GM23338 (cell line): Measurements from ENCODE around the gene TECPR2. TPM values are rescaled to one million over a fixed set of nuclear protein-coding genes. Genes with fewer than 3 reads are reported as not detected.
A peak's percentile ranks its signal among the peaks of the same experiment; 100 is the strongest.

Experiments
- ATAC-seq: fragments of 200-7000 bp; cut with Tn5 transposase; 3 replicates; pipeline ENCODE4 v1.9.1; 2020
- DNase-seq: peaks from one replicate; pipeline ENCODE4 v3.0.0-alpha.2; 2015; ENCODE audit warnings: low spot score
- H2AFZ ChIP-seq: fragments of 200-600 bp; sonication (generic); 2 replicates; pipeline ENCODE4 v1.8.0; 2016; ENCODE audit warnings: antibody characterized with exemption, mild to moderate bottlenecking, moderate library complexity
- H3F3A ChIP-seq: fragments of 200-600 bp; sonication (generic); replicated peaks from 2 replicates; pipeline ENCODE4 v1.8.0; 2017; ENCODE audit warnings: antibody characterized with exemption, mixed run types, low read depth
- H3K27ac ChIP-seq: fragments of 200-600 bp; sonication (generic); 2 replicates; pipeline ENCODE4 v1.6.1; 2016; ENCODE audit warnings: low read depth
- H3K27me3 ChIP-seq: fragments of 200-600 bp; sonication (generic); 2 replicates; pipeline ENCODE4 v1.8.0; 2016; ENCODE audit warnings: mild to moderate bottlenecking, mixed run types, moderate library complexity; ENCODE audit not compliant: insufficient read depth
- H3K36me3 ChIP-seq: fragments of 200-600 bp; sonication (generic); 2 replicates; pipeline ENCODE4 v1.8.0; 2016; ENCODE audit warnings: mild to moderate bottlenecking; ENCODE audit not compliant: insufficient read depth
- H3K4me1 ChIP-seq: fragments of 200-600 bp; sonication (generic); 2 replicates; pipeline ENCODE4 v1.8.0; 2016; ENCODE audit warnings: mild to moderate bottlenecking, moderate library complexity; ENCODE audit not compliant: insufficient read depth
- H3K4me2 ChIP-seq: fragments of 200-600 bp; sonication (generic); 2 replicates; pipeline ENCODE4 v1.7.1; 2017; ENCODE audit warnings: mixed run types
- H3K4me3 ChIP-seq: fragments of 200-600 bp; sonication (generic); 2 replicates; pipeline ENCODE4 v1.6.1; 2016; ENCODE audit warnings: mixed run types
- H3K79me2 ChIP-seq: fragments of 200-600 bp; sonication (generic); replicated peaks from 2 replicates; pipeline ENCODE4 v1.8.0; 2017; ENCODE audit warnings: mild to moderate bottlenecking; ENCODE audit not compliant: insufficient read depth
- H3K9me2 ChIP-seq: fragments of 200-600 bp; sonication (generic); 2 replicates; pipeline ENCODE4 v1.8.0; 2017; ENCODE audit not compliant: insufficient read depth
- H4K20me1 ChIP-seq: fragments of 200-600 bp; sonication (generic); replicated peaks from 2 replicates; pipeline ENCODE4 v1.8.0; 2017; ENCODE audit warnings: mild to moderate bottlenecking; ENCODE audit not compliant: insufficient read depth
- H3K27ac Mint-ChIP-seq: 2 replicates; pipeline ENCODE4 v1.8.0; 2020; ENCODE audit warnings: inconsistent platforms, mild to moderate bottlenecking, moderate library complexity, mixed read lengths
- H3K27me3 Mint-ChIP-seq: 3 replicates; pipeline ENCODE4 v1.8.0; 2022; ENCODE audit warnings: low read depth, mild to moderate bottlenecking, moderate library complexity, mixed read lengths, inconsistent platforms; ENCODE audit not compliant: insufficient read depth, poor library complexity
- H3K36me3 Mint-ChIP-seq: 3 replicates; pipeline ENCODE4 v1.8.0; 2021; ENCODE audit warnings: low read depth, mild to moderate bottlenecking, inconsistent platforms, moderate library complexity, mixed read lengths
- H3K4me1 Mint-ChIP-seq: 3 replicates; pipeline ENCODE4 v1.8.0; 2020; ENCODE audit warnings: mild to moderate bottlenecking, inconsistent platforms, mixed read lengths
- H3K4me3 Mint-ChIP-seq: 3 replicates; pipeline ENCODE4 v1.8.0; 2021; ENCODE audit warnings: moderate library complexity, mild to moderate bottlenecking, inconsistent platforms, mixed read lengths
- H3K9me3 Mint-ChIP-seq: 3 replicates; pipeline ENCODE4 v1.8.0; 2020; ENCODE audit warnings: moderate library complexity, mild to moderate bottlenecking, inconsistent platforms, mixed read lengths
- CTCF ChIP-seq, 2 experiments: fragments of 200-600 bp in 1 of 2; sonication (generic) in 1 of 2; conservative IDR thresholded peaks; 2 replicates each; pipeline versions ENCODE4 v1.5.1 to v1.6.1; 2016 to 2017; ENCODE audit warnings: antibody characterized with exemption in 2 of 2, low read depth in 2 of 2, mild to moderate bottlenecking in 2 of 2, moderate library complexity in 1 of 2
- ETS1 ChIP-seq: IDR thresholded peaks from 2 replicates; pipeline ENCODE4 v1.6.1; 2016; ENCODE audit warnings: antibody characterized with exemption
- EZH2 ChIP-seq: fragments of 200-600 bp; sonication (generic); IDR thresholded peaks from one replicate; pipeline ENCODE4 v1.8.0; 2017; ENCODE audit warnings: antibody characterized with exemption, mild to moderate bottlenecking, low read depth; ENCODE audit not compliant: unreplicated experiment
- EZH2phosphoT487 ChIP-seq: fragments of 200-600 bp; sonication (generic); IDR thresholded peaks from one replicate; pipeline ENCODE4 v1.8.1; 2018; ENCODE audit warnings: antibody characterized with exemption; ENCODE audit not compliant: unreplicated experiment
- JUNB ChIP-seq: IDR thresholded peaks from one replicate; pipeline ENCODE4 v1.6.1; 2016; ENCODE audit warnings: antibody characterized with exemption; ENCODE audit not compliant: unreplicated experiment
- NANOG ChIP-seq: IDR thresholded peaks from 2 replicates; pipeline ENCODE4 v1.6.1; 2016; ENCODE audit warnings: antibody characterized with exemption, borderline replicate concordance
- ZNF114 ChIP-seq: fragments of 250-450 bp; sonication (Bioruptor Pico); IDR thresholded peaks from 2 replicates; pipeline ENCODE4 v1.5.0; 2020; ENCODE audit warnings: mild to moderate bottlenecking, moderate library complexity
- ZNF462 ChIP-seq: fragments of 250-450 bp; sonication (Bioruptor Pico); IDR thresholded peaks from 2 replicates; pipeline ENCODE4 v1.5.0; 2020; ENCODE audit warnings: mild to moderate bottlenecking, moderate library complexity
- polyA plus RNA-seq: library from polyadenylated mRNA; unstranded; fragments of >200 nt; fragmentation: Nextera tagmentation; extraction: Ambion mirVana; gene quantifications from 2 replicates; pipeline ENCODE4 v1.2.1, GENCODE V29; 2016
- total RNA-seq: library from RNA; depleted of rRNA; stranded (reverse); fragments of >200 nt; shearing (Covaris generic); gene quantifications from 2 replicates; pipeline ENCODE4 v1.2.3, GENCODE V29; 2014

TECPR2 gene
- total and polyA plus RNA-seq, 2 experiments from 2014 or later: 4.8 to 20.5 TPM

GRCh38 chr14:102317564-102318248, 45.0 kb upstream of the TECPR2 start:
- DNase-seq: peak; percentile 48
- Histone ChIP-seq H3K4me3 (peak overlapping the region; percentile 64), H3K9me2 (no peaks in the 10 kb centered on the region), H3K27ac (peak overlapping the region; percentile 85), H3K27me3 (peaks cover 29% of the 10 kb centered on the region), H4K20me1 (no peaks in the 10 kb centered on the region), H3K36me3 (no peaks in the 10 kb centered on the region), H3K4me2 (peak overlapping the region; percentile 75), H3K79me2 (no peaks in the 10 kb centered on the region), H2AFZ (peak overlapping the region; percentile 80), H3K4me1 (peaks cover 27% of the 10 kb centered on the region), H3F3A (peaks cover 21% of the 10 kb centered on the region)
- peaks cover 43% of the 10 kb centered on the region for H3K27me3 Mint-ChIP-seq
- peaks cover under 1% of the 10 kb centered on the region; the same call in 2 of the 3 replicates for H3K36me3 Mint-ChIP-seq
- peak overlapping the region; percentile 95 for H3K4me3 Mint-ChIP-seq
- H3K4me1 Mint-ChIP-seq: peaks cover 26% of the 10 kb centered on the region
- 0 out of 3 replicates have a peak, but pooled peaks cover 5% of the 10 kb centered on the region for H3K9me3 Mint-ChIP-seq
- H3K27ac Mint-ChIP-seq: peak overlapping the region; percentile 98
- TF ChIP-seq CTCF (conservative IDR thresholded peaks at IDR 0.05; ENCODE audit: low read depth in 2 of 2) (peak in 1 of 2 experiments; percentile 48; a peak in 2 of 4 replicates), EZH2 (no peak)
- ATAC-seq: no peak

GRCh38 chr14:102318781-102319276, 43.9 kb upstream of the TECPR2 start:
- no peaks in the 10 kb centered on the region for H4K20me1 ChIP-seq
- Mint-ChIP-seq H3K27me3 (peaks cover 32% of the 10 kb centered on the region), H3K9me3 (0 out of 3 replicates have a peak, but pooled peaks cover 5% of the 10 kb centered on the region), H3K4me3 (peak overlapping the region; percentile 95), H3K27ac (peak overlapping the region; percentile 97), H3K4me1 (peaks cover 28% of the 10 kb centered on the region), H3K36me3 (peaks cover 4% of the 10 kb centered on the region; the same call in 2 of the 3 replicates)
- H3K9me2 ChIP-seq: no peaks in the 10 kb centered on the region
- H3K27ac ChIP-seq: 0 out of 2 replicates have a peak overlapping the region, but pooled peaks have one; percentile 11
- peaks cover 27% of the 10 kb centered on the region for H3K4me1 ChIP-seq
- DNase-seq: no peak
- peak overlapping the region; percentile 89; the same call in 1 of the 2 replicates for H2AFZ ChIP-seq
- H3K27me3 ChIP-seq: peaks cover 20% of the 10 kb centered on the region
- peaks cover 27% of the 10 kb centered on the region for H3F3A ChIP-seq
- ATAC-seq: no peak
- peak overlapping the region; percentile 62 for H3K4me3 ChIP-seq
- H3K4me2 ChIP-seq: peak overlapping the region; percentile 96
- H3K79me2 ChIP-seq: no peaks in the 10 kb centered on the region
- H3K36me3 ChIP-seq: no peaks in the 10 kb centered on the region
- no peak for TF ChIP-seq ZNF114
- no peak for TF ChIP-seq ZNF462
- TF ChIP-seq NANOG: no peak
- no peak for TF ChIP-seq CTCF (conservative IDR thresholded peaks at IDR 0.05; ENCODE audit: low read depth in 2 of 2)
- no peak for TF ChIP-seq EZH2phosphoT487
- TF ChIP-seq ETS1: no peak; the same call in 1 of the 2 replicates
- no peak for TF ChIP-seq JUNB
